Measurements from ENCODE around the gene FCER1G.

- TF ChIP-seq TAF1 (IDR thresholded peaks at IDR 0.05; ENCODE audit: borderline replicate concordance, insufficient read depth, low read length) (no peak), POLR2AphosphoS5 (IDR thresholded peaks at IDR 0.05; ENCODE audit: low read depth, low read length) (no peak)
These were observed 23.0 kb downstream of the FCER1G start, which contains the start of gene NR1I3 for GRCh38 chr1:161238039-161238473.

Measured in PFSK-1 (cell line).